GM12878 (cell line): ENCODE data around the gene SUB1. TPM values are rescaled to one million over a fixed set of nuclear protein-coding genes. Genes with fewer than 3 reads are reported as not detected.

Experiments used
- ATAC-seq: fragments of 200-7000 bp; cut with Tn5 transposase; 3 replicates; pipeline ENCODE4 v1.9.1; 2020; ENCODE audit warnings: mild to moderate bottlenecking, moderate library complexity
- BruUV-seq: library from RNA; stranded (reverse); fragments of 400-500 nt; replicated peaks from 2 replicates; lab custom pipeline; 2021; lab: Mats Ljungman, UMichigan
- CTCF ChIA-PET: fragments of 300-600 bp; sonication (Branson Sonifier 250); formaldehyde crosslinking; extraction: SDS; loops from one replicate; lab custom pipeline; 2021; ENCODE audit warnings: inconsistent platforms; lab: Yijun Ruan, JAX
- POLR2A ChIA-PET: fragments of 350-600 bp; formaldehyde crosslinking; extraction: SDS; loops from one replicate; lab custom pipeline; 2021; ENCODE audit warnings: inconsistent platforms; lab: Charles Lee
- RAD21 ChIA-PET: fragments of 300-600 bp; sonication (Branson Sonifier 250); formaldehyde crosslinking; loops from one replicate; lab custom pipeline; 2023; ENCODE audit warnings: antibody characterized with exemption; ENCODE audit not compliant: unreplicated experiment; lab: Charles Lee
- SMC1A ChIA-PET: fragments of 300-600 bp; sonication (Branson Sonifier 250); formaldehyde crosslinking; loops from one replicate; lab custom pipeline; 2023; ENCODE audit not compliant: unreplicated experiment, uncharacterized antibody; lab: Charles Lee
- DNase-seq: peaks from one replicate; pipeline ENCODE4 v3.0.0-alpha.2; 2011; ENCODE audit warnings: low read depth, low spot score
- FAIRE-seq: peaks from 3 replicates; lab custom pipeline; 2011; peaks lifted over from hg19 to GRCh38; lab: Jason Lieb, UNC
- H2AFZ ChIP-seq: 2 replicates; pipeline ENCODE4 v1.6.0; 2011; ENCODE audit warnings: low read depth, low read length, control low read depth; ENCODE audit not compliant: control insufficient read depth
- H3K27ac ChIP-seq: 2 replicates; pipeline ENCODE4 v1.5.1; 2011; ENCODE audit warnings: control low read depth; ENCODE audit not compliant: control insufficient read depth, insufficient read depth
- H3K27me3 ChIP-seq, 2 experiments: replicated peaks in 1 of 2; 2 replicates each; pipeline versions ENCODE4 v1.6.0 to v1.6.1; 2011; ENCODE audit warnings: low read length in 1 of 2; ENCODE audit not compliant: control insufficient read depth in 2 of 2, insufficient read depth in 2 of 2
- H3K36me3 ChIP-seq, 2 experiments: 2 replicates each; pipeline ENCODE4 v1.5.1; 2011; ENCODE audit warnings: low read length in 1 of 2; ENCODE audit not compliant: control insufficient read depth in 2 of 2, insufficient read depth in 2 of 2
- H3K4me1 ChIP-seq: 2 replicates; pipeline ENCODE4 v1.6.1; 2011; ENCODE audit warnings: mild to moderate bottlenecking, low read length, moderate library complexity, mixed read lengths; ENCODE audit not compliant: control insufficient read depth, insufficient read depth
- H3K4me2 ChIP-seq: 2 replicates; pipeline ENCODE4 v1.6.0; 2011; ENCODE audit warnings: control low read depth; ENCODE audit not compliant: control insufficient read depth, insufficient read depth
- H3K4me3 ChIP-seq: fragments of 200-600 bp; sonication (generic); 2 replicates; pipeline ENCODE4 v1.5.1; 2016
- H3K79me2 ChIP-seq: 2 replicates; pipeline ENCODE4 v1.6.0; 2011; ENCODE audit warnings: low read length; ENCODE audit not compliant: control insufficient read depth, insufficient read depth
- H3K9ac ChIP-seq: 2 replicates; pipeline ENCODE4 v1.8.0; 2011; ENCODE audit warnings: low read length, control low read depth, mixed read lengths; ENCODE audit not compliant: control insufficient read depth, insufficient read depth
- H3K9me3 ChIP-seq: replicated peaks from 3 replicates; pipeline ENCODE4 v1.5.1; 2011; ENCODE audit warnings: mild to moderate bottlenecking, low read length; ENCODE audit not compliant: control insufficient read depth, insufficient read depth
- H4K20me1 ChIP-seq: 2 replicates; pipeline ENCODE4 v1.6.0; 2011; ENCODE audit not compliant: control insufficient read depth, insufficient read depth
- ATF7 ChIP-seq: fragments of 450-650 bp; IDR thresholded peaks from 2 replicates; pipeline ENCODE4 v1.6.1; 2016; ENCODE audit warnings: low read depth, mild to moderate bottlenecking
- BACH1 ChIP-seq: fragments of 450-650 bp; IDR thresholded peaks from 2 replicates; pipeline ENCODE4 v1.6.1; 2017; ENCODE audit warnings: mild to moderate bottlenecking, borderline replicate concordance
- EP300 ChIP-seq, 2 experiments: fragments of 150-350 bp in 1 of 2; IDR thresholded peaks; 2 replicates each; pipeline ENCODE4 v1.6.1; 2011 to 2012; ENCODE audit warnings: low read depth in 2 of 2, low read length in 2 of 2, borderline replicate concordance in 1 of 2, improper control_type of control experiment in 1 of 2, inconsistent platforms in 1 of 2; ENCODE audit not compliant: control insufficient read depth in 1 of 2
- ETV6 ChIP-seq, 2 experiments: fragments of 450-650 bp in 1 of 2; IDR thresholded peaks in 1 of 2; conservative IDR thresholded peaks in 1 of 2; 2 replicates each; pipeline ENCODE4 v1.6.1; 2014; ENCODE audit warnings: antibody characterized with exemption in 1 of 2, borderline replicate concordance in 1 of 2, low read depth in 1 of 2, mild to moderate bottlenecking in 1 of 2, moderate library complexity in 1 of 2
- MEF2A ChIP-seq: IDR thresholded peaks from 2 replicates; pipeline ENCODE4 v1.6.1; 2011; ENCODE audit warnings: low read depth, mild to moderate bottlenecking, low read length, moderate library complexity; ENCODE audit not compliant: insufficient read depth
- MXI1 ChIP-seq: fragments of 150-350 bp; IDR thresholded peaks from 2 replicates; pipeline ENCODE4 v1.6.1; 2011; ENCODE audit warnings: low read depth, mild to moderate bottlenecking, inconsistent platforms, low read length, improper control_type of control experiment
- NR2F1 ChIP-seq: fragments of 450-650 bp; conservative IDR thresholded peaks from 2 replicates; pipeline ENCODE4 v1.6.1; 2017; ENCODE audit warnings: mild to moderate bottlenecking
- PAX5 ChIP-seq: IDR thresholded peaks from 2 replicates; pipeline ENCODE4 v1.6.1; 2011; ENCODE audit warnings: low read depth, low read length, borderline replicate concordance
- RELB ChIP-seq: fragments of 450-650 bp; IDR thresholded peaks from 2 replicates; pipeline ENCODE4 v1.6.1; 2017; ENCODE audit warnings: low read depth, mild to moderate bottlenecking, moderate library complexity
- SKIL ChIP-seq: fragments of 450-650 bp; IDR thresholded peaks from 2 replicates; pipeline ENCODE4 v1.6.1; 2017; ENCODE audit warnings: mild to moderate bottlenecking, low read depth, inconsistent platforms; ENCODE audit not compliant: poor library complexity, severe bottlenecking
- TCF12 ChIP-seq: IDR thresholded peaks from 2 replicates; pipeline ENCODE4 v1.6.1; 2011; ENCODE audit warnings: low read depth, mild to moderate bottlenecking, low read length
- ZNF384 ChIP-seq: IDR thresholded peaks from 2 replicates; pipeline ENCODE4 v1.6.1; 2012; ENCODE audit warnings: low read depth, mild to moderate bottlenecking, low read length, improper control_type of control experiment, borderline replicate concordance
- ZNF622 ChIP-seq: fragments of 450-650 bp; IDR thresholded peaks from 2 replicates; pipeline ENCODE4 v1.6.1; 2017; ENCODE audit warnings: mild to moderate bottlenecking, inconsistent platforms
- WGBS: methylation state at CpG from one replicate; pipeline ENCODE4 v1.1.6; 2016; ENCODE audit warnings: low lambda C conversion rate; ENCODE audit not compliant: insufficient replicate concordance, insufficient coverage; ENCODE audit errors: missing lambda C conversion rate; 5-methylcytosine and 5-hydroxymethylcytosine counted together
- in situ Hi-C: fragments of 300-500 bp; cut with MboI; formaldehyde crosslinking; loops from 9 replicates; pipeline ENCODE4 v1.14.3; 2018; ENCODE audit warnings: mixed read lengths
- intact Hi-C: fragments of 100-400 bp; cut with micrococcal nuclease; formaldehyde crosslinking; loops from one replicate; pipeline ENCODE4 v1.14.2; 2022; ENCODE audit not compliant: unreplicated experiment
- polyA plus RNA-seq, 11 experiments: library from polyadenylated mRNA; depleted of rRNA in 4 of 11; unstranded in 6 of 11; stranded (reverse) in 5 of 11; fragments of >200 nt; fragmentation: Nextera tagmentation in 4 of 11; fragmentation: Illumina TruSeq in 1 of 11; extraction: Ambion mirVana in 4 of 11; extraction: Trizol in 1 of 11; gene quantifications; 1 replicate in 1 of 11; 2 replicates in 10 of 11; pipeline versions ENCODE4 v1.2.1 to v1.2.3, GENCODE V29; 2011 to 2016; ENCODE audit warnings: inconsistent platforms in 2 of 11, missing spikeins in 2 of 11, low read depth in 1 of 11
- total RNA-seq, 4 experiments: library from RNA; depleted of rRNA in 3 of 4; stranded (reverse); fragments of >200 nt in 3 of 4; fragmentation: Illumina TruSeq in 1 of 4; extraction: Trizol in 1 of 4; gene quantifications; 2 replicates each; pipeline versions ENCODE4 v1.2.1 to v1.2.3, GENCODE V29; 2013 to 2021
- TF ChIP-seq, protein P1 (sequence below): IDR thresholded peaks from 2 replicates; pipeline ENCODE4 v1.6.1; 2012; ENCODE audit warnings: low read length, inconsistent platforms
- TF ChIP-seq, protein P2 (sequence below): fragments of 450-650 bp; IDR thresholded peaks from 2 replicates; pipeline ENCODE4 v1.6.1; 2017; ENCODE audit warnings: borderline replicate concordance

The SUB1 gene
- total and polyA plus RNA-seq, 10 of the 15 experiments (the other 5 are each of a cell fraction or from before 2014, with no cell fraction given): 468 to 2,785 (median 1,145) TPM

DNA sequence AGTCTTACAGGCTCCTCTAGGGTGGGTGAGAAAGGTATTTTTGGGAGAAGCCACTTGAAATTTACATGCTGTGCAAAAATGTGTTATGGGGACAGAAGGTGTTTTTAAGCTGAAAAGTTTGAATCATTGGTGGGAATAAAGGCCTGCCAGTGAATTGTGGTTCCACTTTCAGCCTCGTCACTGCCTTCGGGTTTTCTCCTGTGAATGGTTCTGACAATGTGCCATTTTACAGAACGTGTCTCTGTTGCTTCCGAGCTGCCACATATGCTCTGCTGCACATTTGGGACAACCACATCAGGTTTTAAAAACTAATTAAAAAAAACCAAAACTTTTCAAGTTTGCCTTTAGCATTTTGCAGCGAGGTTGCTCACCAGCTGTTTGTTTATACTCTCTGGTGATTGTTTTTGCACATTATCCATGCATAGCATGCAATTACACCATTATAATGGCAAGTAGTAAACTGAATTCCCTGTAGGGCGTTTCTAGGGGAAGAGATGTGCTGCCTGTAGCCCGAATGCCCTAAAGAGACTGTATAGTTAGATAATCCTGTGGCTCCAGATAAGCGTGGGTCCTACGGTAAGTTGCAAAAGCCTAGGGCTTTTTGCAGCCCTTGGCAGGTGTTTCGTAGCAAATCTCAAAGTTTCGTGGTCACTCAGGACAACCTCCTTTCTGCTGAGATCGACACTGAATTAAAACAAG is 40.1 kb upstream of the SUB1 start:
- Histone ChIP-seq H2AFZ (no peak overlapping the region), H3K9me3 (peaks cover 2% of the 10 kb centered on the region; the same call in 1 of the 3 replicates), H3K27ac (peak overlapping the region; percentile 5; the same call in 1 of the 2 replicates), H3K36me3 (no peaks in the 10 kb centered on the region), H3K4me1 (peaks cover 29% of the 10 kb centered on the region), H3K4me3 (peak overlapping the region; percentile 18; the same call in 1 of the 2 replicates), H3K4me2 (no peak overlapping the region; the same call in 1 of the 2 replicates), H3K9ac (no peak overlapping the region), H3K27me3 (no peaks in the 10 kb centered on the region), H3K79me2 (peaks cover 1% of the 10 kb centered on the region), H4K20me1 (no peaks in the 10 kb centered on the region)
- peak; percentile 48 for ATAC-seq
- SMC1A ChIA-PET: interaction anchor here (0.5 to 21.0 kb wide), 11 partner anchors 11 to 130 kb away, joined by 3 to 505 read pairs (median 3); partner anchors contain the start of gene SUB1
- 66% methylated on average over 12 of the region's 12 CpGs for WGBS
- CTCF ChIA-PET: interaction anchor here (0.5 to 4.3 kb wide), 9 partner anchors 9 to 55 kb away, joined by 3 to 26 read pairs (median 6); no protein-coding TSS in a partner anchor
- no TSS peak for BruUV-seq
- in situ Hi-C loops (no loop called here), intact Hi-C loops (no loop called here)
- no peak for FAIRE-seq
- POLR2A ChIA-PET: interaction anchor here (1.0 to 2.7 kb wide), 9 partner anchors 9 to 44 kb away, joined by 3 to 9 read pairs (median 5); partner anchors contain the start of gene SUB1
- RAD21 ChIA-PET: interaction anchor here (0.9 to 4.5 kb wide), 11 partner anchors 9 to 55 kb away, joined by 3 to 40 read pairs (median 6); partner anchors contain the start of gene SUB1
- DNase-seq: peak; percentile 56
- TF ChIP-seq RELB (peak; percentile 45; the same call in 1 of the 2 replicates), ZNF622 (no peak), ATF7 (0 out of 2 replicates have a peak, but pooled peaks have one; percentile 8), TCF12 (peak; percentile 25; the same call in 1 of the 2 replicates), PAX5 (peak; percentile 42; the same call in 1 of the 2 replicates), ETV6 (conservative IDR thresholded peaks at IDR 0.05 in 1 of 2, IDR thresholded peaks at IDR 0.05 in 1 of 2; ENCODE audit: borderline replicate concordance in 1 of 2, low read depth in 1 of 2) (no peak), ZNF384 (no peak), MXI1 (peak; percentile 60; the same call in 1 of the 2 replicates), SKIL (no peak), NR2F1 (no peak), EP300 (IDR thresholded peaks at IDR 0.05; ENCODE audit: borderline replicate concordance in 1 of 2, control insufficient read depth in 1 of 2, low read depth in 2 of 2, low read length in 2 of 2) (peak in 1 of 2 experiments; percentile 72; a peak in 2 of 4 replicates), MEF2A (no peak), BACH1 (no peak)
- TF ChIP-seq, protein P1, sequence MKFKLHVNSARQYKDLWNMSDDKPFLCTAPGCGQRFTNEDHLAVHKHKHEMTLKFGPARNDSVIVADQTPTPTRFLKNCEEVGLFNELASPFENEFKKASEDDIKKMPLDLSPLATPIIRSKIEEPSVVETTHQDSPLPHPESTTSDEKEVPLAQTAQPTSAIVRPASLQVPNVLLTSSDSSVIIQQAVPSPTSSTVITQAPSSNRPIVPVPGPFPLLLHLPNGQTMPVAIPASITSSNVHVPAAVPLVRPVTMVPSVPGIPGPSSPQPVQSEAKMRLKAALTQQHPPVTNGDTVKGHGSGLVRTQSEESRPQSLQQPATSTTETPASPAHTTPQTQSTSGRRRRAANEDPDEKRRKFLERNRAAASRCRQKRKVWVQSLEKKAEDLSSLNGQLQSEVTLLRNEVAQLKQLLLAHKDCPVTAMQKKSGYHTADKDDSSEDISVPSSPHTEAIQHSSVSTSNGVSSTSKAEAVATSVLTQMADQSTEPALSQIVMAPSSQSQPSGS: no peak
- TF ChIP-seq, protein P2, sequence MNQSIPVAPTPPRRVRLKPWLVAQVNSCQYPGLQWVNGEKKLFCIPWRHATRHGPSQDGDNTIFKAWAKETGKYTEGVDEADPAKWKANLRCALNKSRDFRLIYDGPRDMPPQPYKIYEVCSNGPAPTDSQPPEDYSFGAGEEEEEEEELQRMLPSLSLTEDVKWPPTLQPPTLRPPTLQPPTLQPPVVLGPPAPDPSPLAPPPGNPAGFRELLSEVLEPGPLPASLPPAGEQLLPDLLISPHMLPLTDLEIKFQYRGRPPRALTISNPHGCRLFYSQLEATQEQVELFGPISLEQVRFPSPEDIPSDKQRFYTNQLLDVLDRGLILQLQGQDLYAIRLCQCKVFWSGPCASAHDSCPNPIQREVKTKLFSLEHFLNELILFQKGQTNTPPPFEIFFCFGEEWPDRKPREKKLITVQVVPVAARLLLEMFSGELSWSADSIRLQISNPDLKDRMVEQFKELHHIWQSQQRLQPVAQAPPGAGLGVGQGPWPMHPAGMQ: no peak
